ENCODE data around the gene ATP11C.
"Not testable (repeated sequence)": the region's sequence is repeated elsewhere in the genome, so short reads cannot be mapped to it uniquely, and the experiment has no call there.

Gene ATP11C

DNA sequence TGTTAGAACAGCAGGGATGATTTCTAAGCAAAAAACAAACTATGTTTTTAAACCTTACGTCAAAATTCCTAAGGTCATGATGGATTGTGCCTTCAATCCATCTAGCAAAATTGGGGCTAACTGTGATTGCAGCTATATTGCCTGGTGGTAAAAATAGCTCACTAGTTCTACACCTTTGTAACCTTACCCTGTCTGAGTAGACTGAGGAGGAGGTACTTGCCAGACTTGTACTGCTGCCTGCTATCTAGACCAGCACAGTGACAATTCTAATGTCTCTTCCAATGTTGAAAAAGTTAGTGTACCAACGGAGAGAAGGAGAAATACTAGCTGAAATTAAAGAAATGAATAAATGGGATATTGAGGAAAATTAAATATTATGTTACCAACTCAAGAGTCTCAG, 30.3 kb downstream of the ATP11C start:
- Mint-ChIP-seq H3K4me1 (peaks cover 13% of the 10 kb centered on the region), H3K27me3 (no peaks in the 10 kb centered on the region), H3K27ac (no peak overlapping the region), H3K9me3 (no peaks in the 10 kb centered on the region), H3K36me3 (peaks cover 6% of the 10 kb centered on the region), H3K4me3 (no peak overlapping the region)
- ATAC-seq = no peak

DNA sequence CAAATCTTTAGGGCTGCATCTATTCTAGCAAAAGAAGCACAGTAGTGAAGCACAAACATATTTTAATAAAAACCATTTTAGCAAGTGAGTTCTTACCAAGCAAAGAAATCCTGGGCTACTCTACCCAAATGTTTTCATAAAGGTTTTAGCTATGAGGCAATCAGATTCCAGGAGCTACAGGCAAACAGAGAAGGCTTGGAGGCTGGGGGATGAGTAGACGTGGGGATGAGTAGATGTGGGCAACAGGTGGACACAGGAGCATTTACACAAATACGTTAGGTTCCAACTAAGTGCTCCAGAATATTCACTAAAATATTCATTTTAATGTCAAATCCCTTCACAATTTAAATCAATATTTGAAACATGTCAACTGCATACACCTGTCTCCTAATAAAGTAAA, 34.5 kb downstream of the ATP11C start:
- H3K9me3 Mint-ChIP-seq = no peaks in the 10 kb centered on the region
- H3K4me1 Mint-ChIP-seq = peaks cover 19% of the 10 kb centered on the region
- peaks cover 6% of the 10 kb centered on the region for H3K36me3 Mint-ChIP-seq
- no peaks in the 10 kb centered on the region for H3K27me3 Mint-ChIP-seq
- H3K27ac Mint-ChIP-seq = no peak overlapping the region
- H3K4me3 Mint-ChIP-seq = no peak overlapping the region
- ATAC-seq = no peak

DNA sequence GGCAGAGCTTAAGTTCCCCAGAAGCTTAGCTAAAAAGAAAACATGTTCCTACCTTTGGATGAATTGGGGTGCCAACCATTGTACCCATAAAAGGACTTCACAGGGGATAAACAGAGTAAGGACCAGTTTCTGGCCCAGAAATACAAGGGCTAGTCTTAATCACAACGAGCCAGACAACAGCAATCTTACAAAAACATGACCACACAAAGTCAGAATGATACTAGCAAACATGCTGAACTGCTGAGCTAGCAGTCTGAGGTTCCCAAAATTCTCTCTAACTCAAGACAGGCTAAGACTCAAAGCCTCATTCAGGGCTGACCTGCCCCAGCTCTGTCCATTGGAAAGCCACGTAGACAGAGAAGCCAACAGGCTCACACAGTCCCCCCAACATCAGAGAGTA, 40.3 kb downstream of the ATP11C start:
- ATAC-seq = peak; percentile 36
- Mint-ChIP-seq H3K36me3 (peaks cover 6% of the 10 kb centered on the region), H3K27ac (peak overlapping the region; percentile 49), H3K9me3 (no peaks in the 10 kb centered on the region), H3K4me3 (no peak overlapping the region), H3K27me3 (no peaks in the 10 kb centered on the region), H3K4me1 (peaks cover 36% of the 10 kb centered on the region)

DNA sequence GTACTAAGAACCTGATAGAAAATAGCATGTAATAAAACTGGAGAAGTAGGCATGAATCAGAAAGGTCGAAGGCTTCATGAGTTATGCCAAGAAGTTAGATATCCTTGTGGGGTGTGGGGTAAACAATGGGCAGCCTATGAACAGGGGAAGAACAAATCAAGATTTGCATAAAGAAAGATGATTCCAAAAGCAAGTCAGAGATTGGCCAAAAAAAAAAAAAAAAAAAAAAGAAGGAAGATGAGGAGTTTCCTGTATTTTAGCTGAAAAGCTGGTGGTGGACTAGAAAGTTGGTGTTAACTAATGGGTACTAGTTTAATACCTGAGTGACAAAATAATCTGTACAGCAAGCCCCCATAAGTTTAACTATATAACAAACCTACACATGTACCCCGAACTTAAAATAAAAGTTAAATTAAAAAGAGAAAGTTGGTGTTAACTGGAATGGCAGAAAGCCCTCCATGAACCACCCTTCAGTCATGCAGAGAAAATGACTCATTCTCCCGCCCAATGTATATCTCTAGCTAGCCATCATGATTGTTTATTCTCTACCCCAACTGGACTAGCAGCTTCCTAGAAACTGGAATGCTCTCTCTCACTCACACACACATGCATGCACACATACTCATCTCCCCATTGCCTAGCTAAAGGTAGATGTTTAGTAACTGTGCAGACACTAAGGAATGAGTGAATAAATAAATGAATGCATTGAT, 41.7 kb downstream of the ATP11C start:
- H3K4me1 Mint-ChIP-seq = peaks cover 34% of the 10 kb centered on the region
- ATAC-seq = no peak
- H3K4me3 Mint-ChIP-seq = no peak overlapping the region
- peaks cover 3% of the 10 kb centered on the region for H3K36me3 Mint-ChIP-seq
- no peaks in the 10 kb centered on the region for H3K9me3 Mint-ChIP-seq
- H3K27me3 Mint-ChIP-seq = no peaks in the 10 kb centered on the region
- H3K27ac Mint-ChIP-seq = no peak overlapping the region

DNA sequence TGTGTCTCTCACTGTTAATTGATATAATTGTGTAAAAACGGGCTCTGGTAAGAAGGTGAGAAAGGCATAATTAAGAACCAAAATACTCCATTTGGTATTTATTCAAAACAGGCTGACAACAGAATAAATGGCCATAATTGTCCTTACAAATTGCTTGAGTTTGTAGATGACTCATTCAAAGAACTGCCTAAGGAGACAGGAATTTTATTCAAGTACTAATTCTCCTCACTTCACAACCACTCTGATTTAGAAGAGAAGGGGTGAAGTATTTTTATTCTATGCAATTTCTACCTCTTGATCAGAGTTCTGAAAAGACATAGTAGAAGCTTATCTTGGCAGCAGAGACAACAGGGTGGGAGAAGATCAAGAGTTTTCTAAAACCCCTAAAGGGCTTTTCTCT, 43.1 kb downstream of the ATP11C start:
- Mint-ChIP-seq H3K27me3 (no peaks in the 10 kb centered on the region), H3K9me3 (no peaks in the 10 kb centered on the region), H3K27ac (no peak overlapping the region), H3K4me3 (no peak overlapping the region), H3K4me1 (peaks cover 30% of the 10 kb centered on the region), H3K36me3 (peaks cover 9% of the 10 kb centered on the region)
- no peak for ATAC-seq

DNA sequence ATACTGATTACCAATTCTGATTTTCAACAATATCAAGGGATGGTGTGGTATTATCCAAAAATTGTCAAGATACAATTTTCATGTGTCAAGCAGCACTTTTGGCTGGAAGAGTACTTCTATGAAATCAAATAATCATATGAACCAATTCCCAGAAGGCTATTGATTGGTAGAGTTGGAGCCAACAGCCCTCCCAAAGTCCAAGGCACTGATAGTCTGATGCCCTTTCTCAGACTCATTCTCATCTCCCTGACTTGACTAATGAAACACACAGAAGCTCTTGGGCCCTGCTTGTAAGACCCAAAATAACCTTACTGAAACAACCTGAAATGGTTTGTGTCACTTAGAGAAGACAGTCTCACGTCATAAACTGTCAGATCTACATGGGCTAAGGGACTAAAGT, 48.9 kb downstream of the ATP11C start:
- Mint-ChIP-seq H3K9me3 (no peaks in the 10 kb centered on the region), H3K4me3 (no peak overlapping the region), H3K4me1 (peaks cover 9% of the 10 kb centered on the region), H3K36me3 (peaks cover 10% of the 10 kb centered on the region), H3K27ac (no peak overlapping the region), H3K27me3 (no peaks in the 10 kb centered on the region)
- no peak for ATAC-seq

DNA sequence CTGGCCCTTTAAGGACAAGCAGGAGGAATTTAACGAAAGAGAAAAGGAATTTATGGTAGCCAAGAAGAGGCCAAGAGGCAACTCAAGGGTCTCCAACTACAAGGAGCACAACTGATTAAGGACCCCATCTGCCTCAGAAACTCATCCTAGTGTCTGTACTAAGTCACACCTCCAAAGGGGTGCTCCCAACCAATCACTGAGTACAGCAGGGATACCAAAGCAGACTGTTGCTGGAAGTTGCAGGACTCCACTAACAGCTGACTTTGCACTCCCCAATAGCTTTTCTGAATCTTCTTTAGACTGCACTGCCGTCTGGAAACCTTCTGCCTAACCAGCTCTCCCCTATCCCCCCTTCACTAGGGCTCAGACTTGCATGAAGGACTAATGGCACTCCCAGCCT, 50.6 kb downstream of the ATP11C start:
- Mint-ChIP-seq H3K27me3 (no peaks in the 10 kb centered on the region), H3K4me3 (no peak overlapping the region), H3K36me3 (peaks cover 20% of the 10 kb centered on the region), H3K4me1 (peaks cover 14% of the 10 kb centered on the region), H3K9me3 (no peaks in the 10 kb centered on the region), H3K27ac (no peak overlapping the region)
- ATAC-seq = no peak

DNA sequence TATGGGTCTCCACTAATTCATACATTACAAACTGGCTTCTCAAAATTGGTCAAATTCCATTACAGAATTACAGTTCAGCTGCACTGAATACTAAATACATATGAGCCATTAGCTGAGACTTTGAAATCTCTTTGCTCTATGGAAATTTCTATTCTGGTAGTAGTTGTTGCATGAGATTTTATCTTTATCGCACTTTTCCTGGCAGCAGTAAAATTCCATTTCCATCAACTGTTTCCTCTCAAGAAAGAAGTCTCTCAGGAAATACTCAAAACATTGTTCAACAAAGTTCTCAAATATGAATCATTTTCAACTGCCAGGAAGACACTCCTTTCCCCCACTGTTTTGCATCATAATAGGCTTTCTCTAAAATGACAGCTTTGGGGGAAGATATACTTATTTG, 51.3 kb downstream of the ATP11C start:
- H3K27me3 Mint-ChIP-seq = no peaks in the 10 kb centered on the region
- H3K4me1 Mint-ChIP-seq = peaks cover 14% of the 10 kb centered on the region
- no peak overlapping the region for H3K27ac Mint-ChIP-seq
- H3K9me3 Mint-ChIP-seq = no peaks in the 10 kb centered on the region
- H3K4me3 Mint-ChIP-seq = no peak overlapping the region
- no peak for ATAC-seq
- H3K36me3 Mint-ChIP-seq = peaks cover 22% of the 10 kb centered on the region

DNA sequence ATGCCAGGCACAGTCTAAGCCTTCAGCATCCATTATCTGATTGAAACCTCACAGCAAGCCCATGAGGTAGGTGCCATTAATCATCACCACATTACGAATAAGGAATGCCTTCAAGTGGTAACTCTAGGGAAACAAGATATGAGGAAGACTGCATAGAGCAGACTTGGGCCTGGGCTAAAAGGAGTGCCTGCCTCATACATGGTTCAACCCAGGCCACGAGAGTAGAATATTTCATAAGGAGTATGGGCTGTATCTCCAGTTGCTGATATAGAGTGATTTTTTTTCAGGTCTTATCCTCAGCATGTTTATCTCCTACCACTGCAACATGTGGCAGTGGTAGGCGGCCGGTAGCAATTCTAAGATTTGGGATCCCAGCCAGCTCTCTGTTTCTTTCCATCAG, 51.7 kb downstream of the ATP11C start:
- H3K4me3 Mint-ChIP-seq = no peak overlapping the region
- H3K9me3 Mint-ChIP-seq = no peaks in the 10 kb centered on the region
- H3K27me3 Mint-ChIP-seq = no peaks in the 10 kb centered on the region
- no peak overlapping the region for H3K27ac Mint-ChIP-seq
- peaks cover 14% of the 10 kb centered on the region for H3K4me1 Mint-ChIP-seq
- ATAC-seq = no peak
- H3K36me3 Mint-ChIP-seq = peaks cover 22% of the 10 kb centered on the region

DNA sequence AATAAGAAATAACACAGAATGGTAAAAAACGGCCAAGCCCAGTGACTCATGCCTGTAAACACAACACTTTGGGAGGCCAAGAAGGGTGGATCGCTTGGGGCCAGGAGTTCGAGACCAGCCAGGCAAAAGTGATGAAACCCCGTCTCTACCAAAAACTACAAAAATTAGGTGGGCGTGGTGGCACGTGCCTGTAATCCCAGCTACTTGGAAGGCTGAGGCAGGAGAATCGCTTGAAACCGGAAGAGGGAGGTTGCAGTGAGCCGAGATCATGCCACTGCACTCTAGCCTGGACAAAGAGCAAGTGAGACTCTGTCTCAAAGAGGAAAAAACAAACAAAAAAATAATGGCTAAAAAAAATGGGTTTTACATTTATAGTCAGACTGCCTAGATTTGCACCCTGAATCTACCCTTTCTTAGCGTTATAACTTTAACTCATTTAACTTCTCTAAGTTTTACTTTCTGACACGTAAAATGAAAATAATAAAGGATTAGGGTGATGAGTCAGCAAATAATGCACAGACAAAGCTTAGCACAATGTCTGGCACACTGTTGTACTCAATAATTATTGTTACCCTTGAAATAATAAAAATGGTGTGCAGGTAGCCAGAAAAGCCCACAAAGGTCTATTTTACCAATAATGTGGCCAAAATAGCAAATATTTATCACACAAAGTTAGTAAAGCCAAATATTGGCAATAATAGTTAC, 55.0 kb downstream of the ATP11C start:
- Mint-ChIP-seq H3K27me3 (no peaks in the 10 kb centered on the region), H3K27ac (no peak overlapping the region), H3K36me3 (peaks cover 19% of the 10 kb centered on the region), H3K9me3 (no peaks in the 10 kb centered on the region), H3K4me1 (peaks cover 14% of the 10 kb centered on the region), H3K4me3 (no peak overlapping the region)
- no peak for ATAC-seq

DNA sequence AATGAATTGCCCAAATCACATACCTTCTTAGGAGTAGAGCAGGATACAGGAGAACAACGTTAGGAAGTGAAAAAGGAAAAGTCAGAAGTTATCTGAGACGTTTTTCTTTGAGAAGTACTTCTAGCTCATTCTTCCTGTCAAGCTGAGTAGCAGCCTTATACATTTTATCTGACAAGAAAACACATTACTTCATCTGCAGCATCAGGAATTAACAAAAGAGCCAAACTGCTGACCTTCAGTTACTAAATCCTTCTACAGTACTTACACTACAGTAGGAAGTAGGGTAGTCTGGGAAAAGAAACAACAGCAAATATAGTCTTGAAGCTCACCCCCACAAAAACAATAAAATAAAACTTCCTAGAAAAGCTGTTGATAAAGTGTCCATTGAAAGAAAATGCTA, 57.0 kb downstream of the ATP11C start:
- Mint-ChIP-seq H3K36me3 (peaks cover 19% of the 10 kb centered on the region), H3K27ac (no peak overlapping the region)

DNA sequence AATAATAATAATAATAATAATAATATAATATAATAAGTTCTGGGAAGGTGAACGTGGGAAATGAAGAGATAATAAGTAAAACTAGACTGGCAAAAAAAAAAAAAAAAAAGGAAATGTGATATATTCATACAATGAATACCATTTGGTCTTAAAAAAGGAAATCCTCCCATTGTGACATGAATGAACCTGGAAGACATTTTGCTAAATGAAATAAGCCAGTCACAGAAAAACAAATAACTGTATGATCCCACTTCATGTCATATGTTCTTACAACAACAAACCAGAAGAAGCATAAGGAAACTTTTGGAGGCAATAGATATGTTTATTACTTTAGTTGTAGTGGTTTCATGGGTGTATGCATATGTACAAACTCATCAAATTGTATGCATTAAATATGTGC, 63.1 kb downstream of the ATP11C start:
- Mint-ChIP-seq H3K27ac (no peak overlapping the region), H3K36me3 (peaks cover 4% of the 10 kb centered on the region), H3K27me3 (no peaks in the 10 kb centered on the region), H3K4me3 (no peak overlapping the region), H3K4me1 (peaks cover 9% of the 10 kb centered on the region), H3K9me3 (no peaks in the 10 kb centered on the region)
- ATAC-seq = no peak

More for the DNA sequence above, 57.0 kb downstream of the ATP11C start:
- H3K27me3 Mint-ChIP-seq = no peaks in the 10 kb centered on the region
- no peak for ATAC-seq
- H3K4me3 Mint-ChIP-seq = no peak overlapping the region
- H3K4me1 Mint-ChIP-seq = peaks cover 14% of the 10 kb centered on the region
- no peaks in the 10 kb centered on the region for H3K9me3 Mint-ChIP-seq

DNA sequence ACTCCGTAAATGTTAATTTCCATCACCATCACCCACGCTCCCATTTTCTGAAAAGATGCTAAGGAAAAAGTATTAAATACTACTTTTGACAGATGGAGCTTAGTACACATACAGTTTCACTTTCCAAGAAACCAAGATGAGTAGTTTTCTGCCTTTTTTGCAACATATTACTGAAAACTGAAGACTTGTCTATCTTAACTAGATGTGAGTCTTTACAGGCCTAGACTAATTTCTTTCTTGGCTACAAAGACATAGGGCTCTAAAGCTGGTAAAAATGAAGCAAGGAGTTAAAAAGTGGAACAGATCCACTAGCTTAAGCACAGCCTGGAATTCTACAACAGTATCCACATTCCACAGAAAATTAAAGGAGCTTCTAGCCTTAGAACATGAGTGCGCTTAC, 68.2 kb downstream of the ATP11C start:
- no peak overlapping the region for H3K4me3 Mint-ChIP-seq
- no peaks in the 10 kb centered on the region for H3K9me3 Mint-ChIP-seq
- no peak overlapping the region for H3K27ac Mint-ChIP-seq
- H3K4me1 Mint-ChIP-seq = peaks cover 9% of the 10 kb centered on the region
- H3K36me3 Mint-ChIP-seq = no peaks in the 10 kb centered on the region
- no peaks in the 10 kb centered on the region for H3K27me3 Mint-ChIP-seq
- ATAC-seq = no peak

DNA sequence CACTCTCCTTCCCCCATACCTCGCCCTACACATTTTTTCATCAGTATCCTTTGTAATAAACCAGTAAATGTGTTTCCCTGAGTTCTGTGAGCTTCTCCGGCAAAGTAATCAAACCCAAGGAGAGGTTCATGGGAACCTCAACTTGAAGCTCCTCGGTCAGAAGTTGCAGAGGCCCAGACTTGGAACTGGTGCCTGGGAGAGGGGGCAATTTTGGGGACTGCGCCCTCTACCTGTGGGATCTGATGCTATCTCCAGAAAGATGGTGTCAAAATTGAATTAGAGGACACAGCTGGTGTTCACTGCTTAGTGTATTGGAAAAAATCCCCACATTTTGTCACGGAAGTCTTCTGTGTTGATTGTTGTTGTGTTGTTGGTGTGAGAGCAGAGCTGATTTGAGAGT, 70.6 kb downstream of the ATP11C start:
- no peaks in the 10 kb centered on the region for H3K9me3 Mint-ChIP-seq
- no peak for ATAC-seq
- H3K4me3 Mint-ChIP-seq = no peak overlapping the region
- no peak overlapping the region for H3K27ac Mint-ChIP-seq
- H3K36me3 Mint-ChIP-seq = no peaks in the 10 kb centered on the region
- H3K4me1 Mint-ChIP-seq = peaks cover 6% of the 10 kb centered on the region
- no peaks in the 10 kb centered on the region for H3K27me3 Mint-ChIP-seq

DNA sequence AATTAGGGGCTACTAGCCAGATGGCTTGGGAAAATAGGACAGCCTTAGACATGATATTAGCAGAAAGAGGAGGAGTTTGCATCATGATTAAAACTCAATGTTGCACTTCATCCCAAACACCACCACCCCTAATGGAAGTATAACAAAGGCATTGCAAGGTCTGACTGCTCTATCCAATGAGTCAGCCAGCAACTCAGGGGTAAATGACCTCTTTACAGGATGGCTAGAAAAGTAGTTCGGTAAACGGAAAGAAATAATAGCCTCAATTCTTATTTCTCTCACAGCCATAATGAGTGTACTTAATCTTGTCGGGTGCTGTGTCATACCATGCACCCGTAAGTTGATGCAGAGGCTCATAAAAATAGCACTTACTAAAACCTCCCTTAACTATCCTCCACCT, 76.0 kb downstream of the ATP11C start:
- not testable (repeated sequence) for H3K4me3 Mint-ChIP-seq, H3K36me3 Mint-ChIP-seq, H3K27me3 Mint-ChIP-seq, H3K27ac Mint-ChIP-seq, ATAC-seq, H3K9me3 Mint-ChIP-seq
- peaks cover 25% of the 10 kb centered on the region for H3K4me1 Mint-ChIP-seq

DNA sequence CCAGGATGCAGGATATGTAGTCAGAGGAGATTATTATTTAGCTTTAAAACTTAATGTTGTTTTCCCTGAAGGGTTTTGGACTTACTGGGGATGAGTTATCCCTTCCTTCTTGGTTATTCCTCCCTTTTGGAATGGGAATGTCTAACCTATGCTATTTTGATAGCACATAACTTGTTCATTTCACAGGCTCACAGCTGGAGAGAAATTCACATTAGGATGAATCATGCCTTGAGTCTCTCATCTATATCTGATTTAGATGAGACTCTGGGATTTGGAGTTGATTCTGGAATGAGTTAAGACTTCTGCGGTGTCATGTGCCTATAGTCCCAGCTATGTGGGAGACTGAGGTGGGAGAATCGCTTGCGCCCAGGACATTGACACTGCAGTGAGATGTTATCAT, 81.1 kb downstream of the ATP11C start:
- no peaks in the 10 kb centered on the region for H3K36me3 Mint-ChIP-seq

More for the DNA sequence above, 81.1 kb downstream of the ATP11C start:
- peaks cover 24% of the 10 kb centered on the region for H3K4me1 Mint-ChIP-seq
- no peak for ATAC-seq
- H3K27ac Mint-ChIP-seq = no peak overlapping the region
- no peaks in the 10 kb centered on the region for H3K9me3 Mint-ChIP-seq
- H3K27me3 Mint-ChIP-seq = no peaks in the 10 kb centered on the region
- H3K4me3 Mint-ChIP-seq = no peak overlapping the region

Data from stimulated activated memory B cell treated with anti-CD40 and anti-IgM and Interleukin-4, amounts not matched to agents 10 μg/mL and 1 μg/mL and 100 μg/mL, for 72 hours (primary cell).